ENCODE measurements around the gene NXPH2.

NXPH2 gene

DNA sequence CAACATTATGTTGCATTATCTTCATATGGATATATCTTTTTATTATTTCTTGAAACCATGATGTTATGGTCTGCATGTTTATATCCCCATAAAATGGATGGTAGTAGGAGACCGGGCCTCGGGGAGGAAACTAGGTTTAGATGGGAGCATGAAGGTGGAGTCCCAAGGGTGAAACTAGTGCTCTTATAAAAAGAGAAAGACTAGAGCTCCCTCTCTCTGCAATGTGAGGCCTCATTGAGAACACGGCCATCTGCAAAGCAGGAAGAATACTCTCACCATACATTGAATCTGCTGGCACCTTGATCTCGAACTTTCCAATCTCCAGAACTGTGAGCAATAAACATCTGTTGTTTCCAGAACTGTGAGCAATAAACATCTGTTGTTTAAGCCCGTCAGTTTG, 64.0 kb downstream of the NXPH2 start:
- ChIA-PET POLR2A (ENCODE audit: low non-redundant PET) (no interaction called here), CTCF (no interaction called here)
- no peak for TF ChIP-seq CTCF (conservative IDR thresholded peaks at IDR 0.05; ENCODE audit: low read depth)
- no peak overlapping the region for H3K27ac ChIP-seq
- DNase-seq (ENCODE audit: low spot score), result no peak

DNA sequence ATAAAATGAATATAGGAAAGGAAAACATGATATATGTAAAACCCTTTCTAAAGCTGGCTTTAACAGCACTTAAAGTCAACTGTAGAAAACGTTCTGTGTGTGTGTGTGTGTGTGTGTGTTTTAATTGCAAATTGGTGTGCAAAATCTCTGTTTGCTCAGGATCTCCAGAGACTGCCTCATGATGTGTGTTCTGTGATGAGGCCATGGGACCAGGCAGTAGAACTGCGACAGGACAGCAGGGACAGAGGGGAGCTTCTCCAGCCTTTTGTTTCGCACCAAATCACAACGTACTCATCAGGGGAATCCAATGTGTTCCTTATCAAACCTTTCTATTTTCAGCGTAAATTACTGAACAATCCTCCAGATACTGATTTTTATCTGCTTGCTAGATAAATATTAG, 66.7 kb downstream of the NXPH2 start:
- CTCF ChIA-PET, result no interaction called here
- H3K27ac ChIP-seq, result no peak overlapping the region
- POLR2A ChIA-PET (ENCODE audit: low non-redundant PET), result no interaction called here
- no peak for TF ChIP-seq CTCF (conservative IDR thresholded peaks at IDR 0.05; ENCODE audit: low read depth)
- DNase-seq (ENCODE audit: low spot score), result no peak

DNA sequence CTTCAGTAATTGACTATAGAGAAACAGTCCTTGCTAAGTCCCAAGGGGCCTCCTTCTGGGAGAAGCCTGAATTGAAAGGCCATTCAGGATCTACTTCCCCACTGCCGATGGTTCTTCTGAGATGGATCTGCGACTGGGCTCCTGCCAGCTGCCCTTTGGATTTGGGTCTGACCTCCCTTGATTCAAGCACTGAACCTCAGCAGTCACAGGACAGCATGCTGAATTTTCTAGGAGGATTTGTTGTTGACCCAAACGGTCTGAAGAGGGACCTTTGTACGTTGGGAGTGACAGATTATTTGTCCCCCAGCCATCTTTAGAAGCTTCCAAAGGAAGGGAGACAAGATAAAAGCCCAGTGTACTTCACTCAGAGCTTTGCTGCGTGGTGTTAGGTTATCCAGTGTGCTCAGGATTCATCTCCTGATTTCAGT, 67.1 kb downstream of the NXPH2 start:
- no peak overlapping the region for H3K27ac ChIP-seq
- DNase-seq (ENCODE audit: low spot score), result no peak
- ChIA-PET CTCF (interaction anchor here (0.6 kb wide), 2 partner anchors 28 to 195 kb away, joined by 3 to 4 read pairs; no protein-coding TSS in a partner anchor), POLR2A (ENCODE audit: low non-redundant PET) (no interaction called here)
- TF ChIP-seq CTCF (conservative IDR thresholded peaks at IDR 0.05; ENCODE audit: low read depth), result no peak

- CTCF ChIA-PET, result interaction anchor here (0.6 kb wide), 2 partner anchors 27 to 195 kb away, joined by 3 to 4 read pairs; no protein-coding TSS in a partner anchor
- no peak for DNase-seq (ENCODE audit: low spot score)
- no peak for TF ChIP-seq CTCF (conservative IDR thresholded peaks at IDR 0.05; ENCODE audit: low read depth)
- POLR2A ChIA-PET (ENCODE audit: low non-redundant PET), result no interaction called here
- H3K27ac ChIP-seq, result no peak overlapping the region
These were observed 67.8 kb downstream of the NXPH2 start for GRCh38 chr2:138712212-138712979.

DNA sequence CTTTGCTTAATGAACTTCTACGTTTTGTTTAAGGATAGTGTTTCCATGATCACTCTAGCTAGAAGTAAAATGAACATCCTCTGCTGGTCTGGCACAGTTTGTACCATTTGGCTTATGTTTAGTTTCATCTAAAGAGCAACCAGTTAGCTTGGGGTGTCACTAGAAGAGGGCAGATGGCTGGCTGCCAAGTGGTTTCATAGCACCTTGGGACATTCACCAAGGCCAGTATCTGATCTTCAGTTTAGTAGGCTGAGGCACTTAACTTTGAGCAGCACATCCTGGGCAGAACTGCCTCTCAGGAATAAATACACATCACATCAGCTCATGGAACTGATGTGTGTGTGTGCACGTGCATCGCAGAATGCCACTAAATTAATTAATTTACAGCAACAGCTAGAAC, 68.4 kb downstream of the NXPH2 start:
- CTCF ChIA-PET, result no interaction called here

GRCh38 chr2:138708682-138709241, 71.4 kb downstream of the NXPH2 start:
- ChIA-PET CTCF (interaction anchor here (1.0 kb wide), 1 partner anchor 10 kb away, joined by 3 read pairs; no protein-coding TSS in a partner anchor), POLR2A (ENCODE audit: low non-redundant PET) (no interaction called here)
- no peak overlapping the region for H3K27ac ChIP-seq
- DNase-seq (ENCODE audit: low spot score), result no peak
- no peak for TF ChIP-seq CTCF (conservative IDR thresholded peaks at IDR 0.05; ENCODE audit: low read depth)

More for the DNA sequence above, 68.4 kb downstream of the NXPH2 start:
- DNase-seq (ENCODE audit: low spot score), result no peak
- no peak overlapping the region for H3K27ac ChIP-seq
- POLR2A ChIA-PET (ENCODE audit: low non-redundant PET), result no interaction called here
- no peak for TF ChIP-seq CTCF (conservative IDR thresholded peaks at IDR 0.05; ENCODE audit: low read depth)
